GM12878 (cell line): ENCODE measurements around the gene TRUB1. TPM values are rescaled to one million over a fixed set of nuclear protein-coding genes. Genes with fewer than 3 reads are reported as not detected.

ENCODE experiments used
- ATAC-seq: fragments of 200-7000 bp; cut with Tn5 transposase; 3 replicates; pipeline ENCODE4 v1.9.1; 2020; ENCODE audit warnings: mild to moderate bottlenecking, moderate library complexity
- BruUV-seq: library from RNA; stranded (reverse); fragments of 400-500 nt; replicated peaks from 2 replicates; lab custom pipeline; 2021; lab: Mats Ljungman, UMichigan
- CTCF ChIA-PET: fragments of 300-600 bp; sonication (Branson Sonifier 250); formaldehyde crosslinking; extraction: SDS; loops from one replicate; lab custom pipeline; 2021; ENCODE audit warnings: inconsistent platforms; lab: Yijun Ruan, JAX
- POLR2A ChIA-PET: fragments of 350-600 bp; formaldehyde crosslinking; extraction: SDS; loops from one replicate; lab custom pipeline; 2021; ENCODE audit warnings: inconsistent platforms; lab: Charles Lee
- RAD21 ChIA-PET: fragments of 300-600 bp; sonication (Branson Sonifier 250); formaldehyde crosslinking; loops from one replicate; lab custom pipeline; 2023; ENCODE audit warnings: antibody characterized with exemption; ENCODE audit not compliant: unreplicated experiment; lab: Charles Lee
- SMC1A ChIA-PET: fragments of 300-600 bp; sonication (Branson Sonifier 250); formaldehyde crosslinking; loops from one replicate; lab custom pipeline; 2023; ENCODE audit not compliant: unreplicated experiment, uncharacterized antibody; lab: Charles Lee
- DNase-seq: peaks from one replicate; pipeline ENCODE4 v3.0.0-alpha.2; 2011; ENCODE audit warnings: low read depth, low spot score
- FAIRE-seq: peaks from 3 replicates; lab custom pipeline; 2011; peaks lifted over from hg19 to GRCh38; lab: Jason Lieb, UNC
- H2AFZ ChIP-seq: 2 replicates; pipeline ENCODE4 v1.6.0; 2011; ENCODE audit warnings: low read depth, low read length, control low read depth; ENCODE audit not compliant: control insufficient read depth
- H3K27ac ChIP-seq: 2 replicates; pipeline ENCODE4 v1.5.1; 2011; ENCODE audit warnings: control low read depth; ENCODE audit not compliant: control insufficient read depth, insufficient read depth
- H3K27me3 ChIP-seq, 2 experiments: replicated peaks in 1 of 2; 2 replicates each; pipeline versions ENCODE4 v1.6.0 to v1.6.1; 2011; ENCODE audit warnings: low read length in 1 of 2; ENCODE audit not compliant: control insufficient read depth in 2 of 2, insufficient read depth in 2 of 2
- H3K36me3 ChIP-seq, 2 experiments: 2 replicates each; pipeline ENCODE4 v1.5.1; 2011; ENCODE audit warnings: low read length in 1 of 2; ENCODE audit not compliant: control insufficient read depth in 2 of 2, insufficient read depth in 2 of 2
- H3K4me1 ChIP-seq: 2 replicates; pipeline ENCODE4 v1.6.1; 2011; ENCODE audit warnings: mild to moderate bottlenecking, low read length, moderate library complexity, mixed read lengths; ENCODE audit not compliant: control insufficient read depth, insufficient read depth
- H3K4me2 ChIP-seq: 2 replicates; pipeline ENCODE4 v1.6.0; 2011; ENCODE audit warnings: control low read depth; ENCODE audit not compliant: control insufficient read depth, insufficient read depth
- H3K4me3 ChIP-seq: fragments of 200-600 bp; sonication (generic); 2 replicates; pipeline ENCODE4 v1.5.1; 2016
- H3K79me2 ChIP-seq: 2 replicates; pipeline ENCODE4 v1.6.0; 2011; ENCODE audit warnings: low read length; ENCODE audit not compliant: control insufficient read depth, insufficient read depth
- H3K9ac ChIP-seq: 2 replicates; pipeline ENCODE4 v1.8.0; 2011; ENCODE audit warnings: low read length, control low read depth, mixed read lengths; ENCODE audit not compliant: control insufficient read depth, insufficient read depth
- H3K9me3 ChIP-seq: replicated peaks from 3 replicates; pipeline ENCODE4 v1.5.1; 2011; ENCODE audit warnings: mild to moderate bottlenecking, low read length; ENCODE audit not compliant: control insufficient read depth, insufficient read depth
- H4K20me1 ChIP-seq: 2 replicates; pipeline ENCODE4 v1.6.0; 2011; ENCODE audit not compliant: control insufficient read depth, insufficient read depth
- BRCA1 ChIP-seq: IDR thresholded peaks from 2 replicates; pipeline ENCODE4 v1.6.1; 2011; ENCODE audit warnings: low read depth, low read length, improper control_type of control experiment
- CHD2 ChIP-seq: IDR thresholded peaks from 2 replicates; pipeline ENCODE4 v1.6.1; 2011; ENCODE audit warnings: low read depth, low read length, improper control_type of control experiment, borderline replicate concordance
- KLF5 ChIP-seq: fragments of 450-650 bp; IDR thresholded peaks from 2 replicates; pipeline ENCODE4 v1.6.1; 2014; ENCODE audit warnings: mild to moderate bottlenecking; ENCODE audit not compliant: partially characterized antibody
- LARP7 ChIP-seq: fragments of 450-650 bp; IDR thresholded peaks from 2 replicates; pipeline ENCODE4 v1.6.1; 2017; ENCODE audit warnings: mild to moderate bottlenecking
- RUNX3 ChIP-seq: IDR thresholded peaks from 2 replicates; pipeline ENCODE4 v1.6.1; 2012; ENCODE audit warnings: low read length, inconsistent platforms
- TARDBP ChIP-seq: IDR thresholded peaks from 2 replicates; pipeline ENCODE4 v1.6.1; 2016; ENCODE audit warnings: borderline replicate concordance
- ZZZ3 ChIP-seq: IDR thresholded peaks from 2 replicates; pipeline ENCODE4 v1.6.1; 2011; ENCODE audit warnings: low read depth; ENCODE audit not compliant: control insufficient read depth, insufficient read length
- WGBS: methylation state at CpG from one replicate; pipeline ENCODE4 v1.1.6; 2016; ENCODE audit warnings: low lambda C conversion rate; ENCODE audit not compliant: insufficient replicate concordance, insufficient coverage; ENCODE audit errors: missing lambda C conversion rate; 5-methylcytosine and 5-hydroxymethylcytosine counted together
- in situ Hi-C: fragments of 300-500 bp; cut with MboI; formaldehyde crosslinking; loops from 9 replicates; pipeline ENCODE4 v1.14.3; 2018; ENCODE audit warnings: mixed read lengths
- intact Hi-C: fragments of 100-400 bp; cut with micrococcal nuclease; formaldehyde crosslinking; loops from one replicate; pipeline ENCODE4 v1.14.2; 2022; ENCODE audit not compliant: unreplicated experiment
- polyA plus RNA-seq, 11 experiments: library from polyadenylated mRNA; depleted of rRNA in 4 of 11; unstranded in 6 of 11; stranded (reverse) in 5 of 11; fragments of >200 nt; fragmentation: Nextera tagmentation in 4 of 11; fragmentation: Illumina TruSeq in 1 of 11; extraction: Ambion mirVana in 4 of 11; extraction: Trizol in 1 of 11; gene quantifications; 1 replicate in 1 of 11; 2 replicates in 10 of 11; pipeline versions ENCODE4 v1.2.1 to v1.2.3, GENCODE V29; 2011 to 2016; ENCODE audit warnings: inconsistent platforms in 2 of 11, missing spikeins in 2 of 11, low read depth in 1 of 11
- total RNA-seq, 4 experiments: library from RNA; depleted of rRNA in 3 of 4; stranded (reverse); fragments of >200 nt in 3 of 4; fragmentation: Illumina TruSeq in 1 of 4; extraction: Trizol in 1 of 4; gene quantifications; 2 replicates each; pipeline versions ENCODE4 v1.2.1 to v1.2.3, GENCODE V29; 2013 to 2021
- TF ChIP-seq, protein P1 (sequence below): fragments of 150-350 bp; IDR thresholded peaks from 2 replicates; pipeline ENCODE4 v1.6.1; 2016; ENCODE audit warnings: low read depth, low read length

Gene TRUB1
- total and polyA plus RNA-seq, 10 of the 15 experiments (the other 5 are each of a cell fraction or from before 2014, with no cell fraction given), result 8.1 to 24.0 (median 15.9) TPM

DNA sequence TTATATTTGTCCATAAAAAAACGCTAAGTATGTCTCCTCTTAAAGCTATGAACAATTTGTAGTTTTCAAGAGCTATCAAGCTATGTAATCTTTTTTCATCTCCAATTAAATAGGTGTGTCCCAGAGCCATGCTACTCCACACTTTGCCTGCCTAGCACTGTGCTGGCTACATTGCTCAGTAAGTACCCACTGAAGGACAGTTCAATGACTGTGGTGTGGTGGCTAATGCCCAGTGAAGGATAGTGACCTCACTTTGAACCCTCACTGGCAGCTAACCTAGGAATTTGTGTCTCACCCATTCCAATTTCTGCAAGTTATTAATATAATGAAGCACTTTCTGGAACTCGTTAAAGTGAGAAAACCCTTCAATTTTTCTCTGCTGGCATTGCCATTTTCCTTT lies 14.4 kb upstream of the TRUB1 start:
- intact Hi-C loops, result no loop called here

More for the DNA sequence above, 14.4 kb upstream of the TRUB1 start:
- FAIRE-seq (no peak), DNase-seq (no peak), ATAC-seq (no peak)
- Histone ChIP-seq H3K27me3 (no peaks in the 10 kb centered on the region), H3K79me2 (no peaks in the 10 kb centered on the region), H3K36me3 (no peaks in the 10 kb centered on the region), H3K4me1 (no peaks in the 10 kb centered on the region), H3K9me3 (no peaks in the 10 kb centered on the region), H3K9ac (no peak overlapping the region), H2AFZ (no peak overlapping the region), H3K4me3 (no peak overlapping the region), H4K20me1 (no peaks in the 10 kb centered on the region), H3K4me2 (no peak overlapping the region), H3K27ac (no peak overlapping the region)
- ChIA-PET RAD21 (no interaction called here), CTCF (interaction anchor here (1.2 to 1.3 kb wide), 2 partner anchors 11 to 44 kb away, joined by 3 to 7 read pairs; no protein-coding TSS in a partner anchor), SMC1A (interaction anchor here (0.7 to 1.8 kb wide), 3 partner anchors 9 to 932 kb away, joined by 3 to 6 read pairs (median 5); no protein-coding TSS in a partner anchor), POLR2A (interaction anchor here (0.6 kb wide), 1 partner anchor 45 kb away, joined by 3 read pairs; no protein-coding TSS in a partner anchor)
- TF ChIP-seq RUNX3 (no peak), KLF5 (no peak), BRCA1 (no peak), LARP7 (no peak), ZZZ3 (no peak), TARDBP (no peak), CHD2 (no peak)
- TF ChIP-seq, protein P1, sequence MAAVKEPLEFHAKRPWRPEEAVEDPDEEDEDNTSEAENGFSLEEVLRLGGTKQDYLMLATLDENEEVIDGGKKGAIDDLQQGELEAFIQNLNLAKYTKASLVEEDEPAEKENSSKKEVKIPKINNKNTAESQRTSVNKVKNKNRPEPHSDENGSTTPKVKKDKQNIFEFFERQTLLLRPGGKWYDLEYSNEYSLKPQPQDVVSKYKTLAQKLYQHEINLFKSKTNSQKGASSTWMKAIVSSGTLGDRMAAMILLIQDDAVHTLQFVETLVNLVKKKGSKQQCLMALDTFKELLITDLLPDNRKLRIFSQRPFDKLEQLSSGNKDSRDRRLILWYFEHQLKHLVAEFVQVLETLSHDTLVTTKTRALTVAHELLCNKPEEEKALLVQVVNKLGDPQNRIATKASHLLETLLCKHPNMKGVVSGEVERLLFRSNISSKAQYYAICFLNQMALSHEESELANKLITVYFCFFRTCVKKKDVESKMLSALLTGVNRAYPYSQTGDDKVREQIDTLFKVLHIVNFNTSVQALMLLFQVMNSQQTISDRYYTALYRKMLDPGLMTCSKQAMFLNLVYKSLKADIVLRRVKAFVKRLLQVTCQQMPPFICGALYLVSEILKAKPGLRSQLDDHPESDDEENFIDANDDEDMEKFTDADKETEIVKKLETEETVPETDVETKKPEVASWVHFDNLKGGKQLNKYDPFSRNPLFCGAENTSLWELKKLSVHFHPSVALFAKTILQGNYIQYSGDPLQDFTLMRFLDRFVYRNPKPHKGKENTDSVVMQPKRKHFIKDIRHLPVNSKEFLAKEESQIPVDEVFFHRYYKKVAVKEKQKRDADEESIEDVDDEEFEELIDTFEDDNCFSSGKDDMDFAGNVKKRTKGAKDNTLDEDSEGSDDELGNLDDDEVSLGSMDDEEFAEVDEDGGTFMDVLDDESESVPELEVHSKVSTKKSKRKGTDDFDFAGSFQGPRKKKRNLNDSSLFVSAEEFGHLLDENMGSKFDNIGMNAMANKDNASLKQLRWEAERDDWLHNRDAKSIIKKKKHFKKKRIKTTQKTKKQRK, result no peak
- no TSS peak for BruUV-seq
- in situ Hi-C loops, result no loop called here
- 2% methylated on average over 2 of the region's 2 CpGs for WGBS
